SJCRH30 (cell line): ENCODE results near the gene MRPS23. TPM values are rescaled to one million over a fixed set of nuclear protein-coding genes. Genes with fewer than 3 reads are reported as not detected.

ENCODE experiments used
- DNase-seq, 2 experiments: peaks; one replicate each; pipeline ENCODE4 v3.0.0-alpha.2; 2015 to 2020
- H3K27ac ChIP-seq: fragments of 250-450 bp; sonication (Bioruptor Pico); 2 replicates; pipeline ENCODE4 v1.5.1; 2020; ENCODE audit warnings: mild to moderate bottlenecking, moderate library complexity
- H3K27me3 ChIP-seq: fragments of 250-450 bp; sonication (Bioruptor Pico); 2 replicates; pipeline ENCODE4 v1.5.1; 2020; ENCODE audit warnings: mild to moderate bottlenecking, moderate library complexity
- H3K36me3 ChIP-seq: fragments of 250-450 bp; sonication (Bioruptor Pico); 2 replicates; pipeline ENCODE4 v1.5.1; 2020; ENCODE audit warnings: mild to moderate bottlenecking, moderate library complexity
- H3K4me1 ChIP-seq: fragments of 250-450 bp; sonication (Bioruptor Pico); 2 replicates; pipeline ENCODE4 v1.5.1; 2020; ENCODE audit warnings: mild to moderate bottlenecking, moderate library complexity
- H3K4me3 ChIP-seq: fragments of 250-450 bp; sonication (Bioruptor Pico); 2 replicates; pipeline ENCODE4 v1.5.1; 2020; ENCODE audit warnings: mild to moderate bottlenecking, moderate library complexity
- H3K9me3 ChIP-seq: fragments of 250-450 bp; sonication (Bioruptor Pico); replicated peaks from 2 replicates; pipeline ENCODE4 v1.5.1; 2020; ENCODE audit warnings: mild to moderate bottlenecking, moderate library complexity
- total RNA-seq: library from RNA; depleted of rRNA; stranded (reverse); fragments of >200 nt; shearing (Covaris generic); gene quantifications from 2 replicates; pipeline ENCODE4 v1.2.3, GENCODE V29; 2014

MRPS23 gene
- total RNA-seq, 1 experiment from 2014 or later = 28.4 TPM

GRCh38 chr17:57861790-57862693, 12.2 kb upstream of the MRPS23 start:
- no peaks in the 10 kb centered on the region for H3K36me3 ChIP-seq
- H3K27me3 ChIP-seq = no peaks in the 10 kb centered on the region
- H3K4me1 ChIP-seq = peaks cover 13% of the 10 kb centered on the region; the same call in 1 of the 2 replicates
- no peak for DNase-seq
- H3K4me3 ChIP-seq = no peak overlapping the region
- no peak overlapping the region for H3K27ac ChIP-seq
- H3K9me3 ChIP-seq = no peaks in the 10 kb centered on the region

GRCh38 chr17:57861000-57861789, 11.4 kb upstream of the MRPS23 start:
- DNase-seq = peak in 1 of 2 experiments; percentile 21
- H3K27ac ChIP-seq = no peak overlapping the region
- H3K4me1 ChIP-seq = peaks cover 12% of the 10 kb centered on the region; the same call in 1 of the 2 replicates

GRCh38 chr17:57860414-57860999, 10.7 kb upstream of the MRPS23 start:
- H3K4me3 ChIP-seq = no peak overlapping the region
- no peaks in the 10 kb centered on the region for H3K9me3 ChIP-seq
- H3K27ac ChIP-seq = no peak overlapping the region
- no peaks in the 10 kb centered on the region for H3K36me3 ChIP-seq
- DNase-seq = no peak
- no peaks in the 10 kb centered on the region for H3K27me3 ChIP-seq
- peaks cover 12% of the 10 kb centered on the region; the same call in 1 of the 2 replicates for H3K4me1 ChIP-seq

More at GRCh38 chr17:57861000-57861789, 11.4 kb upstream of the MRPS23 start:
- no peaks in the 10 kb centered on the region for H3K9me3 ChIP-seq
- H3K36me3 ChIP-seq = no peaks in the 10 kb centered on the region
- no peak overlapping the region for H3K4me3 ChIP-seq
- no peaks in the 10 kb centered on the region for H3K27me3 ChIP-seq

- no peak for DNase-seq
- no peaks in the 10 kb centered on the region for H3K36me3 ChIP-seq
- H3K27me3 ChIP-seq = no peaks in the 10 kb centered on the region
- peaks cover 12% of the 10 kb centered on the region; the same call in 1 of the 2 replicates for H3K4me1 ChIP-seq
- no peak overlapping the region for H3K27ac ChIP-seq
- no peaks in the 10 kb centered on the region for H3K9me3 ChIP-seq
- H3K4me3 ChIP-seq = no peak overlapping the region
Measured at GRCh38 chr17:57859601-57860413, 10.0 kb upstream of the MRPS23 start.

GRCh38 chr17:57858838-57859237, 9.0 kb upstream of the MRPS23 start:
- H3K4me1 ChIP-seq = peaks cover 12% of the 10 kb centered on the region; the same call in 1 of the 2 replicates
- H3K36me3 ChIP-seq = no peaks in the 10 kb centered on the region
- H3K9me3 ChIP-seq = no peaks in the 10 kb centered on the region
- no peak for DNase-seq
- H3K4me3 ChIP-seq = no peak overlapping the region
- H3K27ac ChIP-seq = no peak overlapping the region
- H3K27me3 ChIP-seq = no peaks in the 10 kb centered on the region

- DNase-seq = no peak
- no peaks in the 10 kb centered on the region for H3K9me3 ChIP-seq
- H3K36me3 ChIP-seq = no peaks in the 10 kb centered on the region
- H3K4me3 ChIP-seq = no peak overlapping the region
- peaks cover 13% of the 10 kb centered on the region for H3K4me1 ChIP-seq
- no peak overlapping the region for H3K27ac ChIP-seq
- H3K27me3 ChIP-seq = no peaks in the 10 kb centered on the region
Measured at GRCh38 chr17:57856792-57857620, 7.2 kb upstream of the MRPS23 start.

- no peak overlapping the region for H3K4me3 ChIP-seq
- H3K9me3 ChIP-seq = no peaks in the 10 kb centered on the region
- DNase-seq = no peak
- no peaks in the 10 kb centered on the region for H3K36me3 ChIP-seq
- H3K4me1 ChIP-seq = peaks cover 7% of the 10 kb centered on the region
- no peak overlapping the region for H3K27ac ChIP-seq
- H3K27me3 ChIP-seq = no peaks in the 10 kb centered on the region
Measured at GRCh38 chr17:57855391-57856035, 5.7 kb upstream of the MRPS23 start.

- DNase-seq = no peak
- H3K27ac ChIP-seq = no peak overlapping the region
- no peaks in the 10 kb centered on the region for H3K9me3 ChIP-seq
- no peak overlapping the region for H3K4me3 ChIP-seq
- no peaks in the 10 kb centered on the region for H3K36me3 ChIP-seq
- H3K4me1 ChIP-seq = peaks cover 5% of the 10 kb centered on the region
- no peaks in the 10 kb centered on the region for H3K27me3 ChIP-seq
Measured at GRCh38 chr17:57853695-57854094, 3.9 kb upstream of the MRPS23 start.

GRCh38 chr17:57852955-57853328, 3.1 kb upstream of the MRPS23 start:
- Histone ChIP-seq H3K27ac (no peak overlapping the region), H3K4me3 (no peak overlapping the region), H3K27me3 (no peaks in the 10 kb centered on the region), H3K9me3 (no peaks in the 10 kb centered on the region), H3K36me3 (no peaks in the 10 kb centered on the region; the same call in 1 of the 2 replicates), H3K4me1 (peaks cover 5% of the 10 kb centered on the region)
- no peak for DNase-seq

GRCh38 chr17:57852092-57852954, 2.5 kb upstream of the MRPS23 start:
- H3K4me3 ChIP-seq = no peak overlapping the region
- no peak for DNase-seq
- H3K27ac ChIP-seq = no peak overlapping the region
- H3K36me3 ChIP-seq = no peaks in the 10 kb centered on the region; the same call in 1 of the 2 replicates
- peaks cover 5% of the 10 kb centered on the region for H3K4me1 ChIP-seq
- no peaks in the 10 kb centered on the region for H3K27me3 ChIP-seq
- H3K9me3 ChIP-seq = no peaks in the 10 kb centered on the region

- no peaks in the 10 kb centered on the region for H3K27me3 ChIP-seq
- peaks cover 5% of the 10 kb centered on the region for H3K4me1 ChIP-seq
- peak overlapping the region; percentile 77 for H3K4me3 ChIP-seq
- H3K36me3 ChIP-seq = peaks cover 11% of the 10 kb centered on the region
- H3K27ac ChIP-seq = peak overlapping the region; percentile 47
- no peak for DNase-seq
- no peaks in the 10 kb centered on the region for H3K9me3 ChIP-seq
Measured at GRCh38 chr17:57849163-57849873, 526 bp downstream of the MRPS23 start.
